PC-3 (cell line): ENCODE results near the gene JPH4. TPM values are rescaled to one million over a fixed set of nuclear protein-coding genes. Genes with fewer than 3 reads are reported as not detected.

Experiments used
- ATAC-seq: fragments of 200-7000 bp; cut with Tn5 transposase; 2 replicates; pipeline ENCODE4 v1.9.1; 2020; ENCODE audit warnings: mild to moderate bottlenecking, moderate library complexity
- BruUV-seq: library from RNA; stranded (reverse); fragments of 400-500 nt; replicated peaks from 2 replicates; lab custom pipeline; 2021; lab: Mats Ljungman, UMichigan
- CTCF ChIA-PET: fragments of 300-600 bp; sonication (Branson Sonifier 250); formaldehyde crosslinking; loops from one replicate; lab custom pipeline; 2022; ENCODE audit warnings: antibody characterized with exemption; lab: Charles Lee
- POLR2A ChIA-PET: fragments of 300-600 bp; sonication (Branson Sonifier 250); formaldehyde crosslinking; loops from one replicate; lab custom pipeline; 2022; ENCODE audit warnings: antibody characterized with exemption; ENCODE audit not compliant: unreplicated experiment; lab: Charles Lee
- DNase-seq: peaks from one replicate; pipeline ENCODE4 v3.0.0-alpha.2; 2015
- H2AFZ ChIP-seq: fragments of 300-600 bp; sonication (generic); 2 replicates; pipeline ENCODE4 v1.6.0; 2016; ENCODE audit warnings: antibody characterized with exemption, low read length
- H3F3A ChIP-seq: fragments of 300-600 bp; sonication (generic); one replicate; pipeline ENCODE4 v1.6.0; 2017; ENCODE audit warnings: antibody characterized with exemption, low read length, control low read depth, mild to moderate bottlenecking; ENCODE audit not compliant: unreplicated experiment
- H3K27ac ChIP-seq: fragments of 300-600 bp; sonication (generic); 2 replicates; pipeline ENCODE4 v1.5.1; 2016; ENCODE audit warnings: mild to moderate bottlenecking, low read length
- H3K27me3 ChIP-seq: fragments of 300-600 bp; sonication (generic); 2 replicates; pipeline ENCODE4 v1.6.1; 2016; ENCODE audit warnings: low read length, mixed read lengths
- H3K36me3 ChIP-seq: fragments of 300-600 bp; sonication (generic); 2 replicates; pipeline ENCODE4 v1.6.1; 2016; ENCODE audit warnings: low read depth, mixed run types, low read length, mixed read lengths
- H3K4me1 ChIP-seq: fragments of 300-600 bp; sonication (generic); 2 replicates; pipeline ENCODE4 v1.5.1; 2016; ENCODE audit warnings: low read length; ENCODE audit not compliant: insufficient read depth
- H3K4me2 ChIP-seq: fragments of 300-600 bp; sonication (generic); 2 replicates; pipeline ENCODE4 v1.6.0; 2016; ENCODE audit warnings: low read length
- H3K4me3 ChIP-seq: fragments of 300-600 bp; sonication (generic); 2 replicates; pipeline ENCODE4 v1.5.1; 2016; ENCODE audit warnings: mild to moderate bottlenecking, low read length, mixed read lengths
- H3K79me2 ChIP-seq: fragments of 300-600 bp; sonication (generic); 2 replicates; pipeline ENCODE4 v1.6.1; 2017; ENCODE audit warnings: low read length, mixed read lengths
- H3K9ac ChIP-seq: fragments of 300-600 bp; sonication (generic); 2 replicates; pipeline ENCODE4 v1.6.0; 2016; ENCODE audit warnings: mild to moderate bottlenecking, low read length
- H3K9me2 ChIP-seq: fragments of 300-600 bp; sonication (generic); replicated peaks from 2 replicates; pipeline ENCODE4 v1.6.1; 2016; ENCODE audit warnings: mixed run types, low read length, mixed read lengths
- H3K9me3 ChIP-seq: fragments of 300-600 bp; sonication (generic); 2 replicates; pipeline ENCODE4 v1.6.1; 2016; ENCODE audit warnings: low read length, mixed read lengths
- H4K20me1 ChIP-seq: fragments of 300-600 bp; sonication (generic); 2 replicates; pipeline ENCODE4 v1.6.1; 2016; ENCODE audit warnings: low read length, mixed read lengths
- CTCF ChIP-seq: fragments of 300-600 bp; sonication (generic); conservative IDR thresholded peaks from 2 replicates; pipeline ENCODE4 v1.5.1; 2017; ENCODE audit warnings: antibody characterized with exemption, low read depth, mild to moderate bottlenecking, low read length
- EZH2 ChIP-seq: fragments of 300-600 bp; sonication (generic); IDR thresholded peaks from one replicate; pipeline ENCODE4 v1.6.1; 2017; ENCODE audit warnings: antibody characterized with exemption, mild to moderate bottlenecking, low read length; ENCODE audit not compliant: unreplicated experiment
- EZH2phosphoT487 ChIP-seq: fragments of 300-600 bp; sonication (generic); IDR thresholded peaks from 2 replicates; pipeline ENCODE4 v1.6.1; 2018; ENCODE audit warnings: mild to moderate bottlenecking, antibody characterized with exemption, low read length, borderline replicate concordance
- intact Hi-C: fragments of 100-400 bp; cut with micrococcal nuclease; formaldehyde crosslinking; loops from 2 replicates; pipeline ENCODE4 v1.9.0; 2023
- total RNA-seq: library from RNA; depleted of rRNA; stranded (reverse); fragments of >200 nt; gene quantifications from 2 replicates; pipeline ENCODE4 v1.2.3, GENCODE V29; 2014

JPH4 gene
- total RNA-seq, 1 experiment from 2014 or later: not detected

- no TSS peak for BruUV-seq
- Histone ChIP-seq H3K79me2 (peaks cover 9% of the 10 kb centered on the region; the same call in 1 of the 2 replicates), H4K20me1 (no peaks in the 10 kb centered on the region), H3K27me3 (no peaks in the 10 kb centered on the region), H3K4me3 (peak overlapping the region; percentile 81), H3K27ac (no peak overlapping the region), H3K9ac (no peak overlapping the region), H3F3A (no peaks in the 10 kb centered on the region), H2AFZ (no peak overlapping the region; the same call in 1 of the 2 replicates), H3K9me2 (no peaks in the 10 kb centered on the region), H3K4me1 (peaks cover 31% of the 10 kb centered on the region), H3K9me3 (no peaks in the 10 kb centered on the region), H3K4me2 (peak overlapping the region; percentile 94), H3K36me3 (peaks cover 5% of the 10 kb centered on the region; the same call in 1 of the 2 replicates)
- TF ChIP-seq EZH2phosphoT487: no peak
- TF ChIP-seq CTCF: no peak
- TF ChIP-seq EZH2: no peak
- no peak for DNase-seq
- no peak for ATAC-seq
- ChIA-PET POLR2A (interaction anchor here (0.5 to 0.6 kb wide), 2 partner anchors 528 to 549 kb away, joined by 3 to 4 read pairs; no protein-coding TSS in a partner anchor), CTCF (interaction anchor here (0.5 kb wide), 1 partner anchor 17 kb away, joined by 3 read pairs; no protein-coding TSS in a partner anchor)
- intact Hi-C loops: no loop called here
These were observed 12.3 kb downstream of the JPH4 start for GRCh38 chr14:23566112-23566777.

GRCh38 chr14:23565626-23566025 lies 13.0 kb downstream of the JPH4 start:
- H3K4me3 ChIP-seq: no peak overlapping the region
- intact Hi-C loops: no loop called here
- no peaks in the 10 kb centered on the region for H3K9me2 ChIP-seq
- peaks cover 9% of the 10 kb centered on the region; the same call in 1 of the 2 replicates for H3K79me2 ChIP-seq
- no peak overlapping the region for H3K27ac ChIP-seq
- TF ChIP-seq CTCF (no peak), EZH2 (no peak), EZH2phosphoT487 (no peak)
- no peak overlapping the region for H2AFZ ChIP-seq
- H4K20me1 ChIP-seq: no peaks in the 10 kb centered on the region
- no peak overlapping the region for H3K4me2 ChIP-seq
- H3K36me3 ChIP-seq: peaks cover 5% of the 10 kb centered on the region; the same call in 1 of the 2 replicates
- POLR2A ChIA-PET: no interaction called here
- no peak for DNase-seq
- no peaks in the 10 kb centered on the region for H3F3A ChIP-seq
- ATAC-seq: no peak
- peaks cover 31% of the 10 kb centered on the region for H3K4me1 ChIP-seq
- no peaks in the 10 kb centered on the region for H3K27me3 ChIP-seq
- no TSS peak for BruUV-seq
- CTCF ChIA-PET: no interaction called here
- no peak overlapping the region for H3K9ac ChIP-seq
- no peaks in the 10 kb centered on the region for H3K9me3 ChIP-seq

- no peak overlapping the region for H3K4me3 ChIP-seq
- ATAC-seq (no peak), DNase-seq (no peak)
- ChIA-PET CTCF (no interaction called here), POLR2A (no interaction called here)
- H3K4me1 ChIP-seq: peaks cover 31% of the 10 kb centered on the region
- H3K9ac ChIP-seq: no peak overlapping the region
- no peaks in the 10 kb centered on the region for H4K20me1 ChIP-seq
- peaks cover 9% of the 10 kb centered on the region; the same call in 1 of the 2 replicates for H3K79me2 ChIP-seq
- no peak overlapping the region for H3K27ac ChIP-seq
- BruUV-seq: no TSS peak
- H3K27me3 ChIP-seq: no peaks in the 10 kb centered on the region
- no peaks in the 10 kb centered on the region for H3F3A ChIP-seq
- peaks cover 5% of the 10 kb centered on the region; the same call in 1 of the 2 replicates for H3K36me3 ChIP-seq
- TF ChIP-seq CTCF (no peak), EZH2 (no peak), EZH2phosphoT487 (no peak)
- no peaks in the 10 kb centered on the region for H3K9me3 ChIP-seq
- intact Hi-C loops: no loop called here
- H2AFZ ChIP-seq: no peak overlapping the region
- no peaks in the 10 kb centered on the region for H3K9me2 ChIP-seq
- H3K4me2 ChIP-seq: no peak overlapping the region
These were observed 13.7 kb downstream of the JPH4 start for GRCh38 chr14:23564876-23565275.
